ENCODE results near the gene CCBE1. TPM values are rescaled to one million over a fixed set of nuclear protein-coding genes. Genes with fewer than 3 reads are reported as not detected.
"Not testable (repeated sequence)": the region's sequence is repeated elsewhere in the genome, so short reads cannot be mapped to it uniquely, and the experiment has no call there.

CCBE1 gene
- polyA plus RNA-seq, 3 donors = 0.23 to 1.0 (median 0.90) TPM

DNA sequence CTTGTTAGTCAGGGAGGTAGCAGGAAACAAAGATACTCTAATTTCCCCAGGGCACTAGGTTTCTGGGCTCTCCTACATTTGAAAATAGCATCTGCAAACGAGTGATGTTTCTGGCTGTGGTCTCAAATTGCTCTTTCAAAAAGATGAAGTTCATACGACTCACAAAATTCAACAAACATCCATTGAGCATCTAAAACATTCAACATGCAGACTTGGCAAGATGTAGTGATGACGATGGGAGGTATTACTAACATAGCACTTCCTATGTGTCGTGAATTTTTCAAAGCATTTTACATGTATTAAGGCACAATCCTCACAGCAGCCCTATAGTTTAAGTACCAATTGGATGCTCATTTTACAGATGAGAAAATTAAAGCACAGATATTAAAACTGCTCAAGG, 5.2 kb downstream of the CCBE1 start:
- 55 to 70% (median 56%) methylated on average over 4 of the region's 4 CpGs for WGBS, 3 donors
- H3K27ac ChIP-seq (ENCODE audit: low read depth, low read length) = no peak overlapping the region

DNA sequence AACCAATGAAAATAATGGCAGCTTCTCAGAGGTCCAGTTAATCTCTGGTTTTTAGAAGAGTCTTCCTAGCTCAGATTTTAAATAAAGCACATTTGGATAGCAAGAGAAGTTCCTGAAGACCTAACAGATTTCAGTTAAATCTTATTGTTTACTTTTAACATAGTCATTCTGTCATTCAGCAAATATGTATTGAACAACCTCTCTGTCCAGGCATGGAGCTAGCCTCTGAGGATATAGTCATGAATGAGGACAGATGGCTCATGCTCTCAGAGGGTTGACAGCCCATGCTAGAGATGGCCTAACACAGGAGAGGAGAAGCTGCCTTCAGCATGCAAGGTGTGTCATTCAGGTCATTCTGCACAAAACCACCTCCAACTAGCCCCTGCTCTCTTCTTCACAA, 6.2 kb downstream of the CCBE1 start:
- H3K27ac ChIP-seq (ENCODE audit: low read depth, low read length) = no peak overlapping the region

DNA sequence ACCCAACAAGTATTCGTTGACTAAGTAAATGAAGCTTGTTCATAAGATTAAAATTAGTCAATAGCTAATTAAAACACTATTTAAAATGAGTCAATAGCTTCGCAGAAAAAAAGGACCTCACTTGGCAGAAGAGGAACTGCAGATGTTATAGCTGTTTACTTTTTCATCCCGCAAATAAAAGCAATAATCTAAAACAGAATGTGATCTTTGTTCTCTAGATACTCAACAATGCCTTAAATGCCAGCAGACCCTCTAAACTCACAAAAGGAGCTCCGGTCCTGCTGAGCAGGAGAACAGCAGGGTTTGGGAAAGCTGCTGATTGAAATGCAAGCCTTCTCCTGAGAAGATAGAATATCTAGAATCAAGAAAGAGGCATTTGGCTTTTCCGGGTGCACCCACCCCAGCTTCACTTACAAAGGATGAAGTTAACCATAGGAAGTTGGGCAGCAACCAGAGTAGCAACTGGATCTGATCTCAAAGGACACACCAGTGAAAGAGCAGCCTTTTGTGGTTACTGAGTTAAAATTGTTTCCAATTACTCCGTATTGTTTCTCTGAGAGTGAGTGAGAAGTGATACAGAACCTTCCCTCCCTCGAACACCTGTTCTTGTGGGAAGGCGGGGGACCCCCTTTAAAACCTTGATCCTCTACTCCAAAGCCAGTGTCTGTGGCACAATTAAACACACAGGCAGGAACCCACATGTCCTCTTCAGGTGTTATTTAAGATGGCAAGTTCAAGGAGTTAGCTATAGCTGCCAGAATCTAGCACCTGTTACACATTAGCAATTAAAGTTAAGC, 6.8 kb downstream of the CCBE1 start:
- WGBS, 3 donors = 28 to 48% (median 47%) methylated on average over 8 of the region's 8 CpGs
- H3K27ac ChIP-seq (ENCODE audit: low read depth, low read length) = no peak overlapping the region

DNA sequence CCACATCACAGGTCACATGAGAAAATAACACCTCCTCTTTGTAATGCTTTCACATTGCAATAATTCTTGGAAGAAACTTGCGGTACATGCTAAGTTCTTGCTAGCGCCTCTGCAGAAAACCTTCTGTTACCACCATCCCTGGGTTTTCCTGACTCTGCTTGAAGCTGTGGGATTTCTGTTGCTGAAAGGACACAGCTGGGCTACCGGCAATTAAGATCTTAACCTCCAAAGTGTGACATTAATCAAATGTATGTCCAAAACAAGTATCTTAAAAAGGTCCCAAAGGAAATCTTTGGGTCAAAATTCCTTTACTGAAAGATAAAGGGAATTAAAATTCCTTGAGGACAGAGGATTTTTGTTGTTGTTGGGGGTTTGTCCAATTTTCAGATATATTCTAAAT, 7.5 kb downstream of the CCBE1 start:
- WGBS, 3 donors = 56 to 61% (median 59%) methylated on average over 3 of the region's 3 CpGs
- H3K27ac ChIP-seq (ENCODE audit: low read depth, low read length) = no peak overlapping the region

DNA sequence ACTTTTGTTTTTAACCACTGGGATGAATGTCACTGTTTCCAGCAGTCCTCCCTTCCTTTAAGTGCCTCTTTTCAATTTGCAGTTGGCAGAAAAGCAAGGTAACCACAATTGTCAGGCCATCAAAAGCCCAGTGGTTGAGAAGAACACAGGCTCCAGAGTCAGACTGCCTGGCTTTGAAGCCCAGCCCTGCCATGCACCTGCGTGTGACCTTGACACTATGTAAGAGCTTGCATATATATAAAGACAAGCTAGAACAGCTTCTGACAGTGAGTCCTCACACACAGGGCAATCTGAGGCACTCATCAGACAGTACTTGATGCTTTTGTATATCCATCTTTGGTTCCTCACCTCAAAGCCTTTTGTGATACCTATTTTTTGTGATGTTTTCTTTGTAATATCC, 11.0 kb downstream of the CCBE1 start:
- WGBS, 3 donors = 52 to 82% (median 68%) methylated on average over 1 of the region's 1 CpG
- H3K27ac ChIP-seq (ENCODE audit: low read depth, low read length) = no peak overlapping the region

DNA sequence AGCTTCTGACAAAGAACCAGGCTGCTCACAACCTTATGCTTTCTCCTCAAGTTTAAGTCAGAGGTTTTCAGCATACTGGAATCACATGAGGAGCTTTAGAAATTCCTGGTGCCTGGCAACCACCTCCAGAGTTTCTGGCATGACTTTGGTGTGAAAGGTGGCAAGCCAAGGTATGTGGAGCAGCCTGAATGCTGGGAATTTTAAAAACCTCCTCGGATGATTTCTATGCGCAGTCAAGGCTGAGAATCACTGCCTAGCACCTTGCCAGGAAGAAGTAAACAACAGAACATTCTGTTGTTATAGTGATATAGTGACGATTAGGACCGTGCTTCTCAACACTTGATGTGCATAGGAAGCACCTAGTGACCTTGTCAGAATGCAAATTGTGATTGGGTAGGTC, 11.7 kb downstream of the CCBE1 start:
- no peak overlapping the region for H3K27ac ChIP-seq (ENCODE audit: low read depth, low read length)
- WGBS, 3 donors = 38 to 47% (median 40%) methylated on average over 4 of the region's 4 CpGs

DNA sequence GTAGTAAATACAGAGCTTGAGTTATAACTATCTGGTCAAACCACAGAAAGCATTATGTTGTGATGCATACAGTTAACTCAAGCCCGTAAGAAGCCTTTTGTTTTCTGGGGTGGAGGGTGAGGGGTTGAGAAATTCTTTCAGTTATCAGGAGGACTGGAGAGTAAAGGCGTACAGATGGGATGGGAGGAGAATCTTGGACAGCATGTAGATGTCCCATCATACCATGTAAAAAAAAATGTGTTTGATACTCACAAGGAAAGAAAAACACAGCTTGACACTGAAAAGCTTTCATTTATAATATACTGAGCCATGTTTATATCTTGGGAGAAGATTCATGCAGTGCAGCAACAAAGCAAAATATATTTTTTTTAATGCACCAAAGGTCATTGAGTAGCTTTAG, 12.4 kb downstream of the CCBE1 start:
- H3K27ac ChIP-seq (ENCODE audit: low read depth, low read length) = no peak overlapping the region
- WGBS, 3 donors = 37 to 80% (median 80%) methylated on average over 2 of the region's 2 CpGs

DNA sequence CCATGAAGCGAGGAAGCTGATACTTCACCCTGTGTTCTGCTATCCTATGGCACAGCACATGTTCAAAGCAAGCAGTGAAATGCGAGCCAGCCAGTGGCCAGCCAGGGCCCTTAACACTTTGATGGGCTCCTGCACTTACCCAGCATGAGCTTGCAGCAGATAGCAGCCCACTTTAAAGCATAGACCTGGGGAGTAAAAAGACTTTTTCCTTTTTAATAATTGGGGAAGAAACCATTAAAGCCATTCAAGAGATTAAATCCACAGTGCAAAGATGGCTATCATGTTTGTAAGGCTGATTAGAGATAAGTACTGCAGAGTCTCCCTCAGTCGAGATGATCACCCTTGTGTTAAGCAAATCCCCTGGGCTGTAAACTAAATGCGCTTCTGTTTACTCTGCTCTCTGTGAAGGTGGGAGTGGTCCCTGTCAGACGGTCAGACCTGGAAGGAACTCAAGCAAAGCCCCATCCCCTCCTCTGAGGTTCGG, 15.7 kb downstream of the CCBE1 start:
- 24 to 50% (median 48%) methylated on average over 6 of the region's 6 CpGs for WGBS, 3 donors
- H3K27ac ChIP-seq (ENCODE audit: low read depth, low read length) = no peak overlapping the region

DNA sequence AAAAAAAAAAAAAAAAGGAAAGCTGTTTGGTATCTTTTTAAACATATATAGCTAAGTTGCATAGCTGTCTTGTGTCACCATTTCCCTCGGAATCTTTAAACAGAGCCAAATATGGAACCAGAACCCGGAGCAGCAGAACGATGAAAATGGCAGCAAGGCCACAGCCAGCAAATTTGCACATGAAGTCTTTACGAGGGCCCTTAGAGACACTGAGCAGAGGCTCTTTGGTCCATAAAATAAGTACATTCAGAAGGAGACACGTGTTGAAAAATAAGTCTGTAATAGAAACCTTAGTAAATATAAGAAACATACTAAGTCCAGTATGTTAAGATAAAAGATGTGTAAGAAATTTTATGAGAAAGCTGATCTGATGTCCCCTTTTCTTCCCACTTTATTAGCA, 16.2 kb downstream of the CCBE1 start:
- 61 to 78% (median 69%) methylated on average over 5 of the region's 5 CpGs for WGBS, 3 donors

DNA sequence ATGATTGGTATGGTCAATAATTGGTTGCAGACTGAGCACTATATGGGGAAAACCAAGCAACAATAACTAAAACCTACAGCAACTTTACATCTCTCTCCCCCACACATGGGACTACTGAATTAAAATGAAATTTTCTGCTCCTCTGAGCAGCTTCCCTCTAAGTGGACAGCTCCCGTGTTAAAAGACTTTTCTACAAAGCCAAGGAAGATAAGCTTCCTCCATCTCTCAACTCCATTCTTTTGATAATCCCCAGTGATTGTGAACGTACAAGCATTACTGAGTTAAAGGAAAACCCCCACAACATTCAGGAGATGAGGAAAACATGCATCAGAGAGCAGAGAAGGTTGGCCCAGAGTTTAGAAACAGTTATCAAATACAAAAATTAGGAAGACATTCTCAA, 21.9 kb downstream of the CCBE1 start:
- WGBS, 3 donors = 11 to 37% (median 28%) methylated on average over 2 of the region's 2 CpGs
- H3K27ac ChIP-seq (ENCODE audit: low read depth, low read length) = no peak overlapping the region

More for the DNA sequence above, 16.2 kb downstream of the CCBE1 start:
- no peak overlapping the region for H3K27ac ChIP-seq (ENCODE audit: low read depth, low read length)

DNA sequence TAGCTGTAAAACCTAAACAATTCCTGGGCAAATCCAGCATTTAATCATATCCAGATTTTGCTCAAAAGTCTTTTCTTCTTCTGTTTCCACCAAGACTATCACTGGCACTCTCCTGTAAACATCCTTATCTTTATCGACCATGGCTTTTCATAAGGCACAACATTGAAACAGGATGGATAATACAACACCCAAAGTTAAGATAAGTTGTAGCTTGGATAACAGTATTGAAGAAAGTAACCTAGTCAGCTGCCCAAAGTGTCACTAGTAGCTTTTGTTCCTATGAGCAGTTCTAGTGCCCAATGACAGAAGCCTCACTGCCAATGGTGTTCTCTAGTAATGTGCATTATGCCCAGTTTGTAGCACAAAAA, 22.3 kb downstream of the CCBE1 start:
- 50 to 62% (median 59%) methylated on average over 1 of the region's 1 CpG for WGBS, 3 donors
- no peak overlapping the region for H3K27ac ChIP-seq (ENCODE audit: low read depth, low read length)

DNA sequence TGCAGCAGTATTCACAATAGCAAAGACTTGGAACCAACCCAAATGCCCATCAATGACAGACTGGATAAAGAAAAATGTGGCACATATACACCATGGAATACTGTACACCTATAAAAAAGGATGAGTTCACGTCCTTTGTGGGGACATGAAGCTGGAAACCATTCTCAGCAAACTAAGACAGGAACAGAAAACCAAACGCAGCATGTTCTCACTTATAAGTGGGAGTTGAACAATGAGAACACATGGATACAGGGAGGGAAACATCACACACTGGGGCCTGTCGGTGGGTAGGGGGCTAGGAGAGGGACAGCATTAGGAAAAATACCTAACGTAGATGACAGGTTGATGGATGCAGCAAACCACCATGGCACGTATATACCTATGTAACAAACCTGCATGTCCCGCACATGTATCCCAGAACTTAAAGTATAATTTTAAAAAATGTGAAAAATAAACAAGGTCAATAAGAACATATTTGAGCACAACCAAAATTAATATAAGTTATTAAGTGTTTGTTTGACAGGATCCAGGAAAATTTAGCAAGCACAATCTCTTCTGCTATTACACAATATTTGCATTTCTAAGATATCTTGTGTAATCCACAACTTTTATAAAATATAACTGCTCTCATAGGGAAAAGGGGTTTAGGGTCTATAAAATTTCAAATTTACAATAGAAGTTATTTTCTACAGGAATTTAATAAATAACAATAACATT, 22.9 kb downstream of the CCBE1 start:
- WGBS, 3 donors = 78 to 82% (median 80%) methylated on average over 6 of the region's 6 CpGs

DNA sequence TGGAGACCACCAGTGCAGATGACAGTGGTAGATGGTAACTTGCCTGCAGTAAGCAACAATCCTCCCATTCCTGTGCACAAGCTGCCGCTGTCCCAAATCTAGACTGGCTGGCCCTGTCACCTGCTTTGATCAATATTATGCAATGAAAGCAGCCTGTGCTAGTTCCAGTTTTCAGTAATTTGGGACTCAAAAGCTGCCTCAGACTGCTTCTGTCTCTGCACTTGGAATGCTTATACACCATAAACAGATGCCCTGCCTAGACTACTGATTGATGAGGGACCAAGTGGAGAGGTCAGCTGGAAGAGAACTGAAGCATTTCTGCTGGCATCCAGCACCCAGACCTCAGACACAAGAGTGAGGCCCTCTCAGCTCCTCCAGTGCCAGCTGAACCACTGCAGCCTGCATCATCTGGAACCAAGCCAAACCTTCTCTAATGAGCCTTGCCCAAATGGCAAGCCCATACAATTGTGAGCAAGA, 24.9 kb downstream of the CCBE1 start:
- WGBS, 3 donors = 39 to 67% (median 62%) methylated on average over 1 of the region's 1 CpG
- no peak overlapping the region for H3K27ac ChIP-seq (ENCODE audit: low read depth, low read length)

More for the DNA sequence above, 22.9 kb downstream of the CCBE1 start:
- H3K27ac ChIP-seq (ENCODE audit: low read depth, low read length) = no peak overlapping the region

DNA sequence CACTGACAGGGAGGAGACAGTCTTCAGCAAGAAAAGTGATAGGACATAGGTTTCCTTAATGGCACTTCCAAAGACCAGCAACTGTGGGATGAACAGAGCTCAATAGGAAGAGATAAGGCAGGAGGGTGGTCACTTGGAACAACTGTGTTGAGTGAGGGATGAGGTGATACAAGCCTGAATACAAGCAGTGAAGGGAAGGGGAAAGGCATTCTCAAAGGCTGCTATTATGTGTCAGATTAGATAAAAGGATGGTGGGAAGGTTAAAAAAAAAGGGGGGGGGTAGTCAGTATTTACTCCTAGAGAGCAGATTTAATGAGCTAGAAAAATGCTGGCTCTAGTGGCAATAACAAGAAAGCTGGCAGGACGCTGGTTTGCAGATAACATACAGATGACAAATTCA, 25.7 kb downstream of the CCBE1 start:
- 21 to 73% (median 61%) methylated on average over 1 of the region's 1 CpG for WGBS, 3 donors
- H3K27ac ChIP-seq (ENCODE audit: low read depth, low read length) = no peak overlapping the region

DNA sequence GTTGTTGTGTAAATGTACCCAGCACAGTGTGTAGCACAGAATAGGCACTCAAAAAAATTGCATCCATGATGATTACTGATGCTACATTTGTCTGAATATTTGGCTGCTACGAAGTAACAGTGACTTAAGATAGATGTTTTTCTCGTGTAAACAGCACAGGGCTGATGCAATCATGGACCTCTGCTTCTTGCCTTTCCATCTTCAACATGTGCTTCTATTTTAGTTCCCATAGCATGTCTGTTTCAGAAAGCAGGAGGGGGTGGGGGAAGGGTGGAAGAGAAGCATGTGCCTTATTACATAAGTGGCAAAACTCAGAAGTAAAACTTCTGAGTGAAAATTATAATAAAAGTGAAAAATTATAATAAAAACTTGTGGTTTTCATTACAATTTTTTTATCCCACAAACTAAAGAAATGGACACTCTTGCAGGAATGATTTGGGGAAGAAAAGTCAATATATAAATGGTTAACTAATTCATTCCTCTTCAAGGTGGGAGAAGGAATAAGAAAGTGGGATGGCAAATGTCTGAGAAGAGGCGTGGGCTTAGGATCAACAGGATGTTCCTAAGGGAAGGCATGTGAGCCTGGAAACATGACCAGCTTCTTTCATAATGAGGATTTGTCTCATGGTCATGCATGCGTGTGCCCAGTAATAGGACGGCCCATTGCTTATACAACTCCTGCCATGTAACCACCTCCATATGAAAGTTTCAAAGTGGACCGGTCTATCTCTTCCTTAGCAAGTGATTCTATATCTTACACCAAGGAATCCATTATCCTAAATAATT, 27.2 kb downstream of the CCBE1 start:
- H3K27ac ChIP-seq (ENCODE audit: low read depth, low read length) = no peak overlapping the region
- 76 to 77% (median 77%) methylated on average over 6 of the region's 6 CpGs for WGBS, 3 donors

DNA sequence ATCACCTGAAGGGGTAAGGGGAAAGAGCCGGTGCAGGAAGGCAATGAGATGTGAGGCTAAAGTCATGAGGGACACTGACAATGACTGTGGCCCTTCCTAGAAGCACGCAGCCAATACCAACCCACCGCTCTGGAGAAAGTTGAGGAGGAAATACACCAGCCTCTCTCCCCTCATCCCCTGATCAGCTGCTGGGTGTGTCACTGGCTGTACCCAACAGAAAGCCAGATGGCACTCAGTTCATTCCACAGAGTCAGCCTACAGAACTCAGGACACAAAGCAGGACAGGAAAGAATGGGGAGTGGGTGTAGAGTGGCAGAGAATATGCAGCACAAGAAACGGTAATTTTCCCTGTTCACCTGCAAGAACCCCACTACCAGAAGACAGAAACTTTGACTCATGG, 29.7 kb downstream of the CCBE1 start:
- no peak overlapping the region for H3K27ac ChIP-seq (ENCODE audit: low read depth, low read length)
- 67 to 90% (median 79%) methylated on average over 4 of the region's 4 CpGs for WGBS, 3 donors

DNA sequence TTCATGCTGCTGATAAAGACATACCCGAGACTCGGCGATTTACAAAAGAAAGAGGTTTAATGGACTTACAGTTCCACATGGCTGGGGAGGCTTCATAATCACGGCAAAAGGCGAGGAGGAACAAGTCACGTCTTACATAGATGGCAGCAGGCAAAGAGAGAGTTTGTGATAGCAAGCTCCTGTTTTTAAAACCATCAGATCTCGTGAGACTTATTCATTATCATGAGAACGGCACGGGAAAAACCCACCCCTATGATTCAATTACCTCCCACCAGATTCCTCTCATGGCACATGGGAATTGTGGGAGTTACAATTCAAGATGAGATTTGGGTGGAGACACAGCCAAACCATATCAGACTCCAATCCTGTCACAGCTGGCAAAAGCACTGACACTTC, 31.2 kb downstream of the CCBE1 start:
- WGBS, 3 donors = 57 to 69% (median 65%) methylated on average over 9 of the region's 9 CpGs
- not testable (repeated sequence) for H3K27ac ChIP-seq (ENCODE audit: low read depth, low read length)

DNA sequence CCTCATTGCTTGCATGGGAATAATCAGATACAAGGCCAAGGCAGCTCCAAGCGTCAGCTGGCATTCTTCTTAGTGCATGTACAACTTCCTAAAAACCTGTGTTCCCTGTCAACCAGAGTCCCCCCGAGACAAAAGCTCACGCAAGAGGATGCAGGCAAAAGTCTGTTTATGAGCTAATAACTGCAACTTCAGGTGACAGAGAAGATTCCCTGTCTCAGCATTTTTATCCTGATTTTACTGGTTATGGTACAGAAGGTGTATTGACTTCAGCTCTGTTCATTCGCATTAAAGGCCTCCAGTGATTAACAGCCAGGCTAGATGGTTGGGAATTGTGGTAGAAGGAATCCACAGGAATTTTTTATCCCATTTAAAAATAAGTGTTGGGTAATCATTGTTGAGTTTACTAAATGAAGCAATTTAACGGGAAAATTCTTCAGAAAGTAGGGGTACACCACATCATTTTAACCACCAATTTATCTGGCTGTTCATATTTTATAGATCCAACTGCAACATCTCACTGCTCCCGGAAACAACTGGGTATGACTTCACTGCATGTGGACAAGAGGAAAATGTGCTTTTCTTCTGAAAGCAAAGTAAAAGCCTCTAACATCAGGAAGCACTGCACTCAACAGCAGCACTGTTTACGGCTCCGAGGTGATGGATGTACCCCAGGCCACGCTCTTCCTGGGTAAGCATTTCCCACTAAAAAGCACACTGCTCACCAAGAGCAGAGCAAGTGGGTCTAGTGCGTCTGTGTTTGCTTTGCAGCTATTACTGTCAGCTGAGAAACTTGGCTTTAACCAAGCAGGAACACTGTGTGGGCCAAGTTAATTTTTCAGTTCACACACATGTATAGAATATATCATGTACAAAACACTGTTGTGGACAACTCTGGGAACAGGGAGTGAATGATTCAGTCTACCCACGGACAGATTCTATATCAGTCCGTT, 31.9 kb downstream of the CCBE1 start:
- 51 to 63% (median 59%) methylated on average over 12 of the region's 12 CpGs for WGBS, 3 donors
- H3K27ac ChIP-seq (ENCODE audit: low read depth, low read length) = no peak overlapping the region

Measured in adipose tissue (tissue), 3 donors.